ENCODE results near the gene TLK2. TPM values are rescaled to one million over a fixed set of nuclear protein-coding genes. Genes with fewer than 3 reads are reported as not detected.

Gene TLK2
- polyA plus RNA-seq, 2 of the 4 experiments (the other 2 are of a cell fraction) = 30.4 to 68.7 TPM

DNA sequence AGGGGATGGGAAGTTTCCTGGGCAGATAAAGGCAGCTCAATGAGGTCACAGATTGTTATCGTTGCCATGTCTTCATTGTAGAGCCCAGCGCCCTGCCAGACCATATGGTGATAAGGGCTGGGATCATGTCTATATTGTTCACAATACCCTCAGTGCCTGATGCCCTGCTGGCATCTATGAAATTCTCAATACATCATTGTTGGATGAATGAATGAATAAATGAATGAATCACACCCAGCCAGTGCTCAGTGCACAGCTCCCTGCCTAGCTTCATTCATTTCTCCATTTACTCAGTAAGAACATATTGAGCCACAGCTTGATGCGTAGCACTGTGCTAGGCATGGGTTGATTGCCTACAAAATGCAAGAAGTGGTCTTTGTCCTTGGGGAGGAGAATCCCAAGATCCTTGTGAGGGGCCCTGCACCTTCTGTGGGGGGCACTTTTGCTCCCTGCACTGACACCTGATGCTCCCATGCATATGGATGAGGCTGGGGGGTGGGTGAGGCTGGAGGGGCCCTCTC lies 178.6 kb downstream of the TLK2 start:
- no peak overlapping the region for H3K27ac ChIP-seq
- ChIA-PET POLR2A (no interaction called here), CTCF (interaction anchor here (1.0 to 7.5 kb wide), 5 partner anchors 15 to 823 kb away, joined by 3 to 52 read pairs (median 4); no protein-coding TSS in a partner anchor)
- H3K9me3 ChIP-seq = peaks cover 15% of the 10 kb centered on the region
- no peak overlapping the region for H3K4me2 ChIP-seq
- no peak overlapping the region for H3K4me3 ChIP-seq
- TF ChIP-seq, protein P1, sequence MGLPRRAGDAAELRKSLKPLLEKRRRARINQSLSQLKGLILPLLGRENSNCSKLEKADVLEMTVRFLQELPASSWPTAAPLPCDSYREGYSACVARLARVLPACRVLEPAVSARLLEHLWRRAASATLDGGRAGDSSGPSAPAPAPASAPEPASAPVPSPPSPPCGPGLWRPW (IDR thresholded peaks at IDR 0.05) = no peak
- TF ChIP-seq NFE2L2 (conservative IDR thresholded peaks at IDR 0.05; ENCODE audit: low read length) (no peak), RNF2 (IDR thresholded peaks at IDR 0.05; ENCODE audit: borderline replicate concordance, low read depth) (no peak), ESRRA (IDR thresholded peaks at IDR 0.05; ENCODE audit: borderline replicate concordance, low read length) (no peak), EHMT2 (IDR thresholded peaks at IDR 0.05; ENCODE audit: low read depth) (no peak), RCOR1 (IDR thresholded peaks at IDR 0.05; ENCODE audit: low read depth, low read length) (no peak), HOXA7 (CRISPR knock-in tag; IDR thresholded peaks at IDR 0.05) (no peak), CBX2 (IDR thresholded peaks at IDR 0.05; ENCODE audit: borderline replicate concordance, low read depth) (no peak), JUNB (IDR thresholded peaks at IDR 0.05) (no peak), TFCP2L1 (CRISPR knock-in tag; IDR thresholded peaks at IDR 0.05) (no peak), ZNF302 (CRISPR knock-in tag; IDR thresholded peaks at IDR 0.05) (no peak), KDM5A (IDR thresholded peaks at IDR 0.05) (no peak), EP300 (IDR thresholded peaks at IDR 0.05) (no peak), EHF (CRISPR knock-in tag; IDR thresholded peaks at IDR 0.05) (no peak), JUN (IDR thresholded peaks at IDR 0.05) (no peak), CHD2 (IDR thresholded peaks at IDR 0.05; ENCODE audit: low read length, partially characterized antibody) (no peak), FOSL2 (IDR thresholded peaks at IDR 0.05) (no peak), FOSL2 (CRISPR knock-in tag; IDR thresholded peaks at IDR 0.05) (no peak)
- TF ChIP-seq, protein P2, sequence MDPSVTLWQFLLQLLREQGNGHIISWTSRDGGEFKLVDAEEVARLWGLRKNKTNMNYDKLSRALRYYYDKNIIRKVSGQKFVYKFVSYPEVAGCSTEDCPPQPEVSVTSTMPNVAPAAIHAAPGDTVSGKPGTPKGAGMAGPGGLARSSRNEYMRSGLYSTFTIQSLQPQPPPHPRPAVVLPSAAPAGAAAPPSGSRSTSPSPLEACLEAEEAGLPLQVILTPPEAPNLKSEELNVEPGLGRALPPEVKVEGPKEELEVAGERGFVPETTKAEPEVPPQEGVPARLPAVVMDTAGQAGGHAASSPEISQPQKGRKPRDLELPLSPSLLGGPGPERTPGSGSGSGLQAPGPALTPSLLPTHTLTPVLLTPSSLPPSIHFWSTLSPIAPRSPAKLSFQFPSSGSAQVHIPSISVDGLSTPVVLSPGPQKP (IDR thresholded peaks at IDR 0.05; ENCODE audit: low read depth, low read length) = no peak
- TF ChIP-seq, protein P3, sequence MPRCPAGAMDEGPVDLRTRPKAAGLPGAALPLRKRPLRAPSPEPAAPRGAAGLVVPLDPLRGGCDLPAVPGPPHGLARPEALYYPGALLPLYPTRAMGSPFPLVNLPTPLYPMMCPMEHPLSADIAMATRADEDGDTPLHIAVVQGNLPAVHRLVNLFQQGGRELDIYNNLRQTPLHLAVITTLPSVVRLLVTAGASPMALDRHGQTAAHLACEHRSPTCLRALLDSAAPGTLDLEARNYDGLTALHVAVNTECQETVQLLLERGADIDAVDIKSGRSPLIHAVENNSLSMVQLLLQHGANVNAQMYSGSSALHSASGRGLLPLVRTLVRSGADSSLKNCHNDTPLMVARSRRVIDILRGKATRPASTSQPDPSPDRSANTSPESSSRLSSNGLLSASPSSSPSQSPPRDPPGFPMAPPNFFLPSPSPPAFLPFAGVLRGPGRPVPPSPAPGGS (IDR thresholded peaks at IDR 0.05) = no peak
- FAIRE-seq = no peak
- ATAC-seq = no peak
- peaks cover 9% of the 10 kb centered on the region for H3K4me1 ChIP-seq
- WGBS (ENCODE audit: missing lambda C conversion rate) = 95% methylated on average over 3 of the region's 3 CpGs
- no peak for DNase-seq (ENCODE audit: low read depth in 1 of 2, low spot score in 1 of 2)

DNA sequence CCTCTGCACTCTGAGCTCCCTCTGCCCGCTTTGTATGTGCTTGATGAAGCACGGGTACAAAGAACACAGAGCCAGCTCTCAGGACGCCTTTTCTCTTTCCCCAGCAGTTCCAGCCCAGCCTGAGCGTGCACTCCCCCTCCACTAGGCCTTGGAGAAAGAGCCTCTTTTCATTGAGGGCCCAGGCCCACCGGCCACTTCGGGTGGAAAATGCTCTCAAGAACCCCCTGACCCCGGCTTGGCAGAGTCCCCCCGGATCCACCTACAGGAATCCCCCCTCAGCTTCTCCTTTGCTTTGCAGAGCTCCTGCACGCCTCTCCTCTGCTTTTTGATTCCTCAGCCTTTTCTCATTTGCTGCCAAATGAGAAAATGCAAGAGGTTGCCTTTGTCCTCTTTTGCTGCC lies 179.1 kb downstream of the TLK2 start:
- FAIRE-seq = no peak

DNA sequence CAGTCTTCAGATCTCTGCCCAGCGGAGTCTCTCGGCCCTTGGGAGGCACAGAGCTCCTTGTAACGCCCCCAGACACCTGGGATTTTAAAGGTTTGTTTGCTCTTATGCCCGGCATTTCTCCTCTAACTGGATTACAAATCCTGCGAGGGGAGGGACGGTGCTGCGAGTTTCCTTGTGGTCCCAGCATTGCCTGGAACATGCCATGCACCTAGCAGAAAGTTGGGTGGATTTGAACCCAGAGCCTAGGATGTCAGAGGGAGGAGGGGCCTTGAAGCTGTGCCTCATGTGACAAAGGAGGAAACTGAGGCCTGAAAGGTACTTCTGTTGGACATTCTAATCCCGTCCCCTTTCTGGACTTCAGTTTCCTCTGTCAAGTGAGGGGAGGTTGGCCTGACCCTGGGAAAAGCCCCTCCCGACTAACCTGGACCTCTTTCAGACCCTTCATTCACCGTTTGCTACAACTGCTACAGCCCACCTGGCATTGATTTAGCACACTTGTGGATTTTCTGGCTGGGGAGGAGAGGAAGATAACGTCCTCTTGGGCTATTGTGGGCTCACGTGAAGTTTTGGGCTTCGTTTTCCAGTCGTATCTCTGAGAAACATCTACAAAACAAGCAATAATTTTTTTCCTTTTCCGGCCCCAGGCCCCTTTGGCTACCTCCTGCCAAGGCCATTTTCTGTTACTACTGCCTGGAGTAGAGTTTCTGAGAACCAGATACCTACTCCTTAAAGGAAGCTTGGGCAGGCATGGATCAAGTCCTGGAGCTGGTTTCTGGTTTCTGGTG lies 179.7 kb downstream of the TLK2 start:
- H3K4me2 ChIP-seq = no peak overlapping the region
- WGBS (ENCODE audit: missing lambda C conversion rate) = 93% methylated on average over 15 of the region's 15 CpGs
- H3K4me3 ChIP-seq = no peak overlapping the region
- H3K9me3 ChIP-seq = peaks cover 15% of the 10 kb centered on the region
- no peak overlapping the region for H3K27ac ChIP-seq
- DNase-seq (ENCODE audit: low read depth in 1 of 2, low spot score in 1 of 2) (no peak), ATAC-seq (no peak), FAIRE-seq (no peak)
- H3K4me1 ChIP-seq = peaks cover 6% of the 10 kb centered on the region
- ChIA-PET POLR2A (no interaction called here), CTCF (interaction anchor here (0.6 to 7.5 kb wide), 5 partner anchors 11 to 495 kb away, joined by 3 to 52 read pairs (median 5); no protein-coding TSS in a partner anchor)
- TF ChIP-seq, protein P4, sequence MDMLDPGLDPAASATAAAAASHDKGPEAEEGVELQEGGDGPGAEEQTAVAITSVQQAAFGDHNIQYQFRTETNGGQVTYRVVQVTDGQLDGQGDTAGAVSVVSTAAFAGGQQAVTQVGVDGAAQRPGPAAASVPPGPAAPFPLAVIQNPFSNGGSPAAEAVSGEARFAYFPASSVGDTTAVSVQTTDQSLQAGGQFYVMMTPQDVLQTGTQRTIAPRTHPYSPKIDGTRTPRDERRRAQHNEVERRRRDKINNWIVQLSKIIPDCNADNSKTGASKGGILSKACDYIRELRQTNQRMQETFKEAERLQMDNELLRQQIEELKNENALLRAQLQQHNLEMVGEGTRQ (IDR thresholded peaks at IDR 0.05) = no peak
- TF ChIP-seq JUNB (IDR thresholded peaks at IDR 0.05) (no peak), EHF (CRISPR knock-in tag; IDR thresholded peaks at IDR 0.05) (no peak), GATA3 (IDR thresholded peaks at IDR 0.05; ENCODE audit: borderline replicate concordance) (no peak), ZNF302 (CRISPR knock-in tag; IDR thresholded peaks at IDR 0.05) (no peak), ZSCAN20 (CRISPR knock-in tag; IDR thresholded peaks at IDR 0.05) (no peak), BHLHE40 (IDR thresholded peaks at IDR 0.05; ENCODE audit: low read depth, low read length) (no peak), CBX8 (IDR thresholded peaks at IDR 0.05) (no peak), FOXS1 (CRISPR knock-in tag; IDR thresholded peaks at IDR 0.05) (no peak), ZFP36 (IDR thresholded peaks at IDR 0.05; ENCODE audit: borderline replicate concordance, partially characterized antibody) (no peak), SREBF2 (IDR thresholded peaks at IDR 0.05) (no peak), CEBPB (IDR thresholded peaks at IDR 0.05) (no peak), FOSB (CRISPR knock-in tag; IDR thresholded peaks at IDR 0.05) (no peak), CBX2 (IDR thresholded peaks at IDR 0.05; ENCODE audit: borderline replicate concordance, low read depth) (no peak)
- TF ChIP-seq, protein P3 (IDR thresholded peaks at IDR 0.05) = no peak

More for the DNA sequence above, 179.1 kb downstream of the TLK2 start:
- Histone ChIP-seq H3K4me2 (no peak overlapping the region), H3K4me3 (no peak overlapping the region), H3K9me3 (peaks cover 15% of the 10 kb centered on the region), H3K4me1 (peaks cover 9% of the 10 kb centered on the region), H3K27ac (no peak overlapping the region)
- ATAC-seq = no peak
- DNase-seq (ENCODE audit: low read depth in 1 of 2, low spot score in 1 of 2) = no peak
- 88% methylated on average over 9 of the region's 9 CpGs for WGBS (ENCODE audit: missing lambda C conversion rate)
- no peak for TF ChIP-seq POLR2A (IDR thresholded peaks at IDR 0.05; ENCODE audit: low read length)
- TF ChIP-seq CBX8 (IDR thresholded peaks at IDR 0.05) = no peak
- POLR2A ChIA-PET = no interaction called here
- CTCF ChIA-PET = interaction anchor here (0.6 to 7.5 kb wide), 4 partner anchors 14 to 496 kb away, joined by 3 to 52 read pairs (median 4); no protein-coding TSS in a partner anchor
